Neural cell (in vitro differentiated cells): ENCODE measurements around the gene TSPEAR. TPM values are rescaled to one million over a fixed set of nuclear protein-coding genes. Genes with fewer than 3 reads are reported as not detected.

ENCODE experiments used
- H2AFZ ChIP-seq: fragments of 200-600, 300-800 bp; sonication (generic), shearing (Covaris generic); 2 replicates; pipeline ENCODE4 v1.6.0; 2014; ENCODE audit warnings: low read depth, mild to moderate bottlenecking, antibody characterized with exemption, low read length, moderate library complexity
- H3F3A ChIP-seq: fragments of 200-600 bp; shearing (Covaris generic); 2 replicates; pipeline ENCODE4 v1.6.1; 2016; ENCODE audit warnings: mild to moderate bottlenecking, moderate library complexity, mixed read lengths, antibody characterized with exemption, low read length; ENCODE audit not compliant: insufficient read depth, poor library complexity, severe bottlenecking
- H3K27ac ChIP-seq: fragments of 200-600, 300-800 bp; sonication (generic), shearing (Covaris generic); 2 replicates; pipeline ENCODE4 v1.5.1; 2014; ENCODE audit warnings: mild to moderate bottlenecking, low read length, moderate library complexity
- H3K27me3 ChIP-seq: fragments of 300-800, 200-600 bp; sonication (generic), shearing (Covaris generic); 2 replicates; pipeline ENCODE4 v1.6.0; 2014; ENCODE audit warnings: mild to moderate bottlenecking, low read depth, low read length, moderate library complexity; ENCODE audit not compliant: insufficient read depth
- H3K36me3 ChIP-seq: fragments of 300-800, 200-600 bp; sonication (generic), shearing (Covaris generic); 2 replicates; pipeline ENCODE4 v1.5.1; 2014; ENCODE audit warnings: mild to moderate bottlenecking, antibody characterized with exemption, low read length, moderate library complexity; ENCODE audit not compliant: insufficient read depth
- H3K4me2 ChIP-seq: fragments of 300-800, 200-600 bp; sonication (generic), shearing (Covaris generic); 2 replicates; pipeline ENCODE4 v1.6.0; 2014; ENCODE audit warnings: mild to moderate bottlenecking, low read length
- H3K4me3 ChIP-seq: fragments of 300-800, 200-600 bp; sonication (generic), shearing (Covaris generic); 2 replicates; pipeline ENCODE4 v1.5.1; 2014; ENCODE audit warnings: mild to moderate bottlenecking, low read length, moderate library complexity
- H3K79me2 ChIP-seq: fragments of 200-600 bp; shearing (Covaris generic); replicated peaks from 2 replicates; pipeline ENCODE4 v1.6.0; 2014; ENCODE audit warnings: mild to moderate bottlenecking, low read length, moderate library complexity; ENCODE audit not compliant: insufficient read depth
- H3K9ac ChIP-seq: fragments of 300-800, 200-600 bp; sonication (generic), shearing (Covaris generic); 2 replicates; pipeline ENCODE4 v1.6.1; 2016; ENCODE audit warnings: mild to moderate bottlenecking, low read length, mixed read lengths
- H3K9me2 ChIP-seq: fragments of 200-600 bp; shearing (Covaris generic); 2 replicates; pipeline ENCODE4 v1.6.1; 2016; ENCODE audit warnings: mild to moderate bottlenecking, low read length, mixed read lengths; ENCODE audit not compliant: insufficient read depth
- H3K9me3 ChIP-seq: fragments of 200-600, 300-800 bp; sonication (generic), shearing (Covaris generic); 2 replicates; pipeline ENCODE4 v1.6.1; 2016; ENCODE audit warnings: mild to moderate bottlenecking, mixed run types, low read length, moderate library complexity, mixed read lengths
- H4K20me1 ChIP-seq: fragments of 200-600 bp; shearing (Covaris generic); 2 replicates; pipeline ENCODE4 v1.6.1; 2016; ENCODE audit warnings: mild to moderate bottlenecking, mixed run types; ENCODE audit not compliant: insufficient read depth
- CTCF ChIP-seq: fragments of 450-650 bp; IDR thresholded peaks from 2 replicates; pipeline ENCODE4 v1.5.1; 2014; ENCODE audit warnings: antibody characterized with exemption, mild to moderate bottlenecking, moderate library complexity; ENCODE audit not compliant: poor library complexity, severe bottlenecking
- EP300 ChIP-seq: fragments of 450-650 bp; conservative IDR thresholded peaks from 2 replicates; pipeline ENCODE4 v1.6.1; 2014; ENCODE audit warnings: antibody characterized with exemption, mild to moderate bottlenecking, moderate library complexity; ENCODE audit not compliant: poor library complexity, severe bottlenecking
- EZH2 ChIP-seq: fragments of 200-600, 300-800 bp; shearing (Covaris generic), sonication (generic); IDR thresholded peaks from 2 replicates; pipeline ENCODE4 v1.6.1; 2014; ENCODE audit warnings: antibody characterized with exemption, low read length, borderline replicate concordance, mild to moderate bottlenecking; ENCODE audit not compliant: insufficient read depth, poor library complexity, severe bottlenecking
- MXI1 ChIP-seq: fragments of 450-650 bp; conservative IDR thresholded peaks from 2 replicates; pipeline ENCODE4 v1.6.1; 2014; ENCODE audit warnings: antibody characterized with exemption, mild to moderate bottlenecking; ENCODE audit not compliant: poor library complexity, severe bottlenecking
- POLR2AphosphoS5 ChIP-seq: IDR thresholded peaks from 2 replicates; pipeline ENCODE4 v1.6.1; 2012
- RAD21 ChIP-seq: fragments of 450-650 bp; conservative IDR thresholded peaks from 2 replicates; pipeline ENCODE4 v1.6.1; 2014; ENCODE audit warnings: antibody characterized with exemption, mild to moderate bottlenecking, moderate library complexity
- REST ChIP-seq: IDR thresholded peaks from 2 replicates; pipeline ENCODE4 v1.6.1; 2012; ENCODE audit warnings: borderline replicate concordance
- SMC3 ChIP-seq: fragments of 450-650 bp; conservative IDR thresholded peaks from 2 replicates; pipeline ENCODE4 v1.6.1; 2014; ENCODE audit warnings: antibody characterized with exemption, mild to moderate bottlenecking, moderate library complexity; ENCODE audit not compliant: poor library complexity
- TAF1 ChIP-seq: IDR thresholded peaks from 2 replicates; pipeline ENCODE4 v1.6.1; 2012; ENCODE audit warnings: low read depth
- polyA plus RNA-seq: library from polyadenylated mRNA; depleted of rRNA; stranded (reverse); fragments of >200 nt; gene quantifications from 2 replicates; pipeline ENCODE4 v1.2.3, GENCODE V29; 2014

The TSPEAR gene
- polyA plus RNA-seq, 1 donor from 2014 or later, result 0.19 TPM

- H3K4me2 ChIP-seq, result no peak overlapping the region
- H2AFZ ChIP-seq, result no peak overlapping the region
- H3K4me3 ChIP-seq, result no peak overlapping the region
- H3K27ac ChIP-seq, result no peak overlapping the region
- no peaks in the 10 kb centered on the region for H3K9me2 ChIP-seq
- no peaks in the 10 kb centered on the region for H4K20me1 ChIP-seq
- H3K9ac ChIP-seq, result no peak overlapping the region
- H3K79me2 ChIP-seq, result no peaks in the 10 kb centered on the region
- H3F3A ChIP-seq, result no peaks in the 10 kb centered on the region
- H3K36me3 ChIP-seq, result no peaks in the 10 kb centered on the region
- no peak for TF ChIP-seq RAD21
- TF ChIP-seq EZH2, result no peak
- TF ChIP-seq CTCF, result no peak
- TF ChIP-seq REST, result no peak
- TF ChIP-seq MXI1, result no peak
- no peak for TF ChIP-seq SMC3
- TF ChIP-seq EP300, result no peak
- no peak for TF ChIP-seq POLR2AphosphoS5
- TF ChIP-seq TAF1, result no peak
- H3K9me3 ChIP-seq, result peaks cover 11% of the 10 kb centered on the region
- no peaks in the 10 kb centered on the region for H3K27me3 ChIP-seq
Measured at GRCh38 chr21:44739316-44739715, 27.9 kb upstream of the TSPEAR start.

GRCh38 chr21:44738621-44739020, 27.2 kb upstream of the TSPEAR start:
- H3K9me3 ChIP-seq, result peaks cover 11% of the 10 kb centered on the region

More at GRCh38 chr21:44738621-44739020, 27.2 kb upstream of the TSPEAR start:
- Histone ChIP-seq H3K4me2 (no peak overlapping the region), H3K4me3 (no peak overlapping the region), H2AFZ (no peak overlapping the region), H3K27me3 (no peaks in the 10 kb centered on the region), H3K9me2 (no peaks in the 10 kb centered on the region), H3F3A (no peaks in the 10 kb centered on the region), H3K27ac (no peak overlapping the region), H3K36me3 (no peaks in the 10 kb centered on the region), H4K20me1 (no peaks in the 10 kb centered on the region), H3K79me2 (no peaks in the 10 kb centered on the region), H3K9ac (no peak overlapping the region)
- TF ChIP-seq EP300, result no peak
- no peak for TF ChIP-seq RAD21
- TF ChIP-seq MXI1, result no peak
- TF ChIP-seq EZH2, result no peak
- TF ChIP-seq POLR2AphosphoS5, result no peak
- no peak for TF ChIP-seq REST
- no peak for TF ChIP-seq TAF1
- TF ChIP-seq SMC3, result no peak
- no peak for TF ChIP-seq CTCF
